ENCODE results near the gene SNX32. TPM values are rescaled to one million over a fixed set of nuclear protein-coding genes. Genes with fewer than 3 reads are reported as not detected.

SNX32 gene
- polyA plus RNA-seq, 2 of the 4 experiments (the other 2 are of a cell fraction), result 0.08 TPM; not detected in 1

- TF ChIP-seq HES2 (IDR thresholded peaks at IDR 0.05), result no peak
- no peak for TF ChIP-seq CHD4 (IDR thresholded peaks at IDR 0.05; ENCODE audit: borderline replicate concordance)
- TF ChIP-seq HOXB5 (CRISPR knock-in tag; IDR thresholded peaks at IDR 0.05), result no peak
- 0 out of 2 replicates have a peak, but pooled peaks have one; percentile 34 for TF ChIP-seq PBX3 (IDR thresholded peaks at IDR 0.05)
- TF ChIP-seq RNF2 (IDR thresholded peaks at IDR 0.05; ENCODE audit: borderline replicate concordance, low read depth), result no peak
- no peak for TF ChIP-seq CTCF (IDR thresholded peaks at IDR 0.05)
- no peak for TF ChIP-seq KDM5A (IDR thresholded peaks at IDR 0.05)
- TF ChIP-seq MAZ (IDR thresholded peaks at IDR 0.05; ENCODE audit: borderline replicate concordance, low read depth, low read length), result no peak
- no peak for TF ChIP-seq BHLHE40 (IDR thresholded peaks at IDR 0.05; ENCODE audit: low read depth, low read length)
- no peak for TF ChIP-seq HOXB13 (CRISPR knock-in tag; IDR thresholded peaks at IDR 0.05; ENCODE audit: low read depth)
- peak; percentile 36 to 50; a peak in 2 of 5 replicates for TF ChIP-seq JUN (IDR thresholded peaks at IDR 0.05)
- no peak for TF ChIP-seq ZFP36 (IDR thresholded peaks at IDR 0.05; ENCODE audit: borderline replicate concordance, partially characterized antibody)
- TF ChIP-seq ZSCAN20 (CRISPR knock-in tag; IDR thresholded peaks at IDR 0.05), result no peak
- TF ChIP-seq RCOR1 (IDR thresholded peaks at IDR 0.05; ENCODE audit: low read depth, low read length), result no peak
- no peak for TF ChIP-seq CBX2 (IDR thresholded peaks at IDR 0.05; ENCODE audit: borderline replicate concordance, low read depth)
- TF ChIP-seq HEYL (CRISPR knock-in tag; IDR thresholded peaks at IDR 0.05), result no peak
- no peak for TF ChIP-seq E2F6 (IDR thresholded peaks at IDR 0.05; ENCODE audit: borderline replicate concordance, low read depth)
- TF ChIP-seq BCL3 (IDR thresholded peaks at IDR 0.05), result no peak
- TF ChIP-seq ZC3H11A (IDR thresholded peaks at IDR 0.05), result no peak
- TF ChIP-seq PHF8 (IDR thresholded peaks at IDR 0.05; ENCODE audit: borderline replicate concordance, low read depth), result no peak
- TF ChIP-seq SREBF2 (IDR thresholded peaks at IDR 0.05), result no peak
These were observed 69.3 kb downstream of the SNX32 start (continued) for GRCh38 chr11:65903068-65903481.

Other genes starting within 250 kb of the SNX32 start
- gene KCNK7, start 238.2 kb upstream of the SNX32 start, polyA plus RNA-seq (2011; rRNA removed), result 0.11 and 0.13 TPM in 2 replicates
- 0.49 to 0.50 TPM (median 0.50 TPM) in 3 replicates for gene KCNK7, start 238.2 kb upstream of the SNX32 start, polyA plus RNA-seq (2017; fragmentation: RNase III; extraction: RNeasy Plus Mini Kit Qiagen cat#74134 plus additional on column Dnase treatment)
- 16.7 and 18.1 TPM in 2 replicates for gene MAP3K11, start 219.7 kb upstream of the SNX32 start, polyA plus RNA-seq (2011; rRNA removed)
- 30.9 to 34.9 TPM (median 34.5 TPM) in 3 replicates for gene MAP3K11, start 219.7 kb upstream of the SNX32 start, polyA plus RNA-seq (2017; fragmentation: RNase III; extraction: RNeasy Plus Mini Kit Qiagen cat#74134 plus additional on column Dnase treatment)
- 14.2 and 17.2 TPM in 2 replicates for gene PCNX3, start 218.2 kb upstream of the SNX32 start, polyA plus RNA-seq (2011; rRNA removed)
- gene PCNX3, start 218.2 kb upstream of the SNX32 start, polyA plus RNA-seq (2017; fragmentation: RNase III; extraction: RNeasy Plus Mini Kit Qiagen cat#74134 plus additional on column Dnase treatment), result 26.6 to 30.8 TPM (median 29.7 TPM) in 3 replicates
- gene SIPA1, start 195.9 kb upstream of the SNX32 start, polyA plus RNA-seq (2011; rRNA removed), result 9.9 and 10.4 TPM in 2 replicates
- gene SIPA1, start 195.9 kb upstream of the SNX32 start, polyA plus RNA-seq (2017; fragmentation: RNase III; extraction: RNeasy Plus Mini Kit Qiagen cat#74134 plus additional on column Dnase treatment), result 16.9 to 21.3 TPM (median 17.4 TPM) in 3 replicates
- 28.9 and 31.8 TPM in 2 replicates for gene RELA, start 171.0 kb upstream of the SNX32 start, polyA plus RNA-seq (2011; rRNA removed)
- 50.7 to 55.8 TPM (median 55.1 TPM) in 3 replicates for gene RELA, start 171.0 kb upstream of the SNX32 start, polyA plus RNA-seq (2017; fragmentation: RNase III; extraction: RNeasy Plus Mini Kit Qiagen cat#74134 plus additional on column Dnase treatment)
- 25.8 and 34.6 TPM in 2 replicates for gene KAT5, start 121.7 kb upstream of the SNX32 start, polyA plus RNA-seq (2011; rRNA removed)
- 39.8 to 44.7 TPM (median 41.2 TPM) in 3 replicates for gene KAT5, start 121.7 kb upstream of the SNX32 start, polyA plus RNA-seq (2017; fragmentation: RNase III; extraction: RNeasy Plus Mini Kit Qiagen cat#74134 plus additional on column Dnase treatment)
- 15.1 and 15.8 TPM in 2 replicates for gene RNASEH2C, start 113.2 kb upstream of the SNX32 start, polyA plus RNA-seq (2011; rRNA removed)
- 36.4 to 39.3 TPM (median 36.9 TPM) in 3 replicates for gene RNASEH2C, start 113.2 kb upstream of the SNX32 start, polyA plus RNA-seq (2017; fragmentation: RNase III; extraction: RNeasy Plus Mini Kit Qiagen cat#74134 plus additional on column Dnase treatment)
- gene AP5B1, start 53.0 kb upstream of the SNX32 start, polyA plus RNA-seq (2011; rRNA removed), result 5.2 and 5.8 TPM in 2 replicates
- 9.0 to 10.2 TPM (median 9.2 TPM) in 3 replicates for gene AP5B1, start 53.0 kb upstream of the SNX32 start, polyA plus RNA-seq (2017; fragmentation: RNase III; extraction: RNeasy Plus Mini Kit Qiagen cat#74134 plus additional on column Dnase treatment)
- not detected in 2 replicates for gene OVOL1, start 46.9 kb upstream of the SNX32 start, polyA plus RNA-seq (2011; rRNA removed)
- gene OVOL1, start 46.9 kb upstream of the SNX32 start, polyA plus RNA-seq (2017; fragmentation: RNase III; extraction: RNeasy Plus Mini Kit Qiagen cat#74134 plus additional on column Dnase treatment), result not detected in 3 replicates
- gene CFL1, start 24.2 kb downstream of the SNX32 start, polyA plus RNA-seq (2011; rRNA removed), result 1,346 and 1,591 TPM in 2 replicates
- 1,780 to 1,825 TPM (median 1,795 TPM) in 3 replicates for gene CFL1, start 24.2 kb downstream of the SNX32 start, polyA plus RNA-seq (2017; fragmentation: RNase III; extraction: RNeasy Plus Mini Kit Qiagen cat#74134 plus additional on column Dnase treatment)
- 27.8 and 30.5 TPM in 2 replicates for gene MUS81, start 26.5 kb downstream of the SNX32 start, polyA plus RNA-seq (2011; rRNA removed)
- gene MUS81, start 26.5 kb downstream of the SNX32 start, polyA plus RNA-seq (2017; fragmentation: RNase III; extraction: RNeasy Plus Mini Kit Qiagen cat#74134 plus additional on column Dnase treatment), result 33.4 to 34.9 TPM (median 34.2 TPM) in 3 replicates
- 0.89 and 1.3 TPM in 2 replicates for gene EFEMP2, start 38.8 kb downstream of the SNX32 start, polyA plus RNA-seq (2011; rRNA removed)
- 0.98 to 1.5 TPM (median 1.4 TPM) in 3 replicates for gene EFEMP2, start 38.8 kb downstream of the SNX32 start, polyA plus RNA-seq (2017; fragmentation: RNase III; extraction: RNeasy Plus Mini Kit Qiagen cat#74134 plus additional on column Dnase treatment)
- not detected in 2 replicates for gene CTSW, start 45.9 kb downstream of the SNX32 start, polyA plus RNA-seq (2011; rRNA removed)
- gene CTSW, start 45.9 kb downstream of the SNX32 start, polyA plus RNA-seq (2017; fragmentation: RNase III; extraction: RNeasy Plus Mini Kit Qiagen cat#74134 plus additional on column Dnase treatment), result not detected in 3 replicates
- gene FIBP, start 54.5 kb downstream of the SNX32 start, polyA plus RNA-seq (2011; rRNA removed), result 72.2 and 83.0 TPM in 2 replicates
- gene FIBP, start 54.5 kb downstream of the SNX32 start, polyA plus RNA-seq (2017; fragmentation: RNase III; extraction: RNeasy Plus Mini Kit Qiagen cat#74134 plus additional on column Dnase treatment), result 60.4 to 66.2 TPM (median 65.3 TPM) in 3 replicates
- gene CCDC85B, start 56.7 kb downstream of the SNX32 start, polyA plus RNA-seq (2011; rRNA removed), result 5.4 and 7.3 TPM in 2 replicates
- 24.3 to 35.2 TPM (median 27.5 TPM) in 3 replicates for gene CCDC85B, start 56.7 kb downstream of the SNX32 start, polyA plus RNA-seq (2017; fragmentation: RNase III; extraction: RNeasy Plus Mini Kit Qiagen cat#74134 plus additional on column Dnase treatment)
- gene FOSL1, start 66.4 kb downstream of the SNX32 start, polyA plus RNA-seq (2011; rRNA removed), result 6.7 and 9.6 TPM in 2 replicates
- 24.1 to 55.8 TPM (median 24.1 TPM) in 3 replicates for gene FOSL1, start 66.4 kb downstream of the SNX32 start, polyA plus RNA-seq (2017; fragmentation: RNase III; extraction: RNeasy Plus Mini Kit Qiagen cat#74134 plus additional on column Dnase treatment)
- gene C11orf68, start 85.1 kb downstream of the SNX32 start, polyA plus RNA-seq (2011; rRNA removed), result 10.6 and 17.2 TPM in 2 replicates
- 16.5 to 23.1 TPM (median 17.0 TPM) in 3 replicates for gene C11orf68, start 85.1 kb downstream of the SNX32 start, polyA plus RNA-seq (2017; fragmentation: RNase III; extraction: RNeasy Plus Mini Kit Qiagen cat#74134 plus additional on column Dnase treatment)
- 27.8 and 73.7 TPM in 2 replicates for gene DRAP1, start 85.5 kb downstream of the SNX32 start, polyA plus RNA-seq (2011; rRNA removed)
- 143 to 187 TPM (median 143 TPM) in 3 replicates for gene DRAP1, start 85.5 kb downstream of the SNX32 start, polyA plus RNA-seq (2017; fragmentation: RNase III; extraction: RNeasy Plus Mini Kit Qiagen cat#74134 plus additional on column Dnase treatment)
- gene TSGA10IP, start 111.5 kb downstream of the SNX32 start, polyA plus RNA-seq (2011; rRNA removed), result not detected in 2 replicates
- gene TSGA10IP, start 111.5 kb downstream of the SNX32 start, polyA plus RNA-seq (2017; fragmentation: RNase III; extraction: RNeasy Plus Mini Kit Qiagen cat#74134 plus additional on column Dnase treatment), result not detected in 3 replicates
- 15.1 and 22.0 TPM in 2 replicates for gene SART1, start 127.8 kb downstream of the SNX32 start, polyA plus RNA-seq (2011; rRNA removed)
- gene SART1, start 127.8 kb downstream of the SNX32 start, polyA plus RNA-seq (2017; fragmentation: RNase III; extraction: RNeasy Plus Mini Kit Qiagen cat#74134 plus additional on column Dnase treatment), result 52.8 to 62.8 TPM (median 53.8 TPM) in 3 replicates
- gene EIF1AD, start 168.2 kb downstream of the SNX32 start, polyA plus RNA-seq (2011; rRNA removed), result 38.6 and 42.0 TPM in 2 replicates
- gene EIF1AD, start 168.2 kb downstream of the SNX32 start, polyA plus RNA-seq (2017; fragmentation: RNase III; extraction: RNeasy Plus Mini Kit Qiagen cat#74134 plus additional on column Dnase treatment), result 39.8 to 44.6 TPM (median 41.0 TPM) in 3 replicates
- gene BANF1, start 168.5 kb downstream of the SNX32 start, polyA plus RNA-seq (2011; rRNA removed), result 385 and 399 TPM in 2 replicates
- 304 to 315 TPM (median 309 TPM) in 3 replicates for gene BANF1, start 168.5 kb downstream of the SNX32 start, polyA plus RNA-seq (2017; fragmentation: RNase III; extraction: RNeasy Plus Mini Kit Qiagen cat#74134 plus additional on column Dnase treatment)
- gene CST6, start 178.0 kb downstream of the SNX32 start, polyA plus RNA-seq (2011; rRNA removed), result not detected in 2 replicates
- gene CST6, start 178.0 kb downstream of the SNX32 start, polyA plus RNA-seq (2017; fragmentation: RNase III; extraction: RNeasy Plus Mini Kit Qiagen cat#74134 plus additional on column Dnase treatment), result not detected in 3 replicates
- 0.54 and 0.97 TPM in 2 replicates for gene CATSPER1, start 192.5 kb downstream of the SNX32 start, polyA plus RNA-seq (2011; rRNA removed)
- 0.46 to 0.75 TPM (median 0.70 TPM) in 3 replicates for gene CATSPER1, start 192.5 kb downstream of the SNX32 start, polyA plus RNA-seq (2017; fragmentation: RNase III; extraction: RNeasy Plus Mini Kit Qiagen cat#74134 plus additional on column Dnase treatment)
- gene GAL3ST3, start 215.2 kb downstream of the SNX32 start, polyA plus RNA-seq (2011; rRNA removed), result not detected in 2 replicates
- gene GAL3ST3, start 215.2 kb downstream of the SNX32 start, polyA plus RNA-seq (2017; fragmentation: RNase III; extraction: RNeasy Plus Mini Kit Qiagen cat#74134 plus additional on column Dnase treatment), result not detected in 3 replicates
- gene SF3B2, start 218.4 kb downstream of the SNX32 start, polyA plus RNA-seq (2011; rRNA removed), result 107 and 108 TPM in 2 replicates
- gene SF3B2, start 218.4 kb downstream of the SNX32 start, polyA plus RNA-seq (2017; fragmentation: RNase III; extraction: RNeasy Plus Mini Kit Qiagen cat#74134 plus additional on column Dnase treatment), result 169 to 184 TPM (median 182 TPM) in 3 replicates
- gene PACS1, start 236.3 kb downstream of the SNX32 start, polyA plus RNA-seq (2011; rRNA removed), result 48.2 and 71.7 TPM in 2 replicates
- gene PACS1, start 236.3 kb downstream of the SNX32 start, polyA plus RNA-seq (2017; fragmentation: RNase III; extraction: RNeasy Plus Mini Kit Qiagen cat#74134 plus additional on column Dnase treatment), result 49.4 to 64.0 TPM (median 59.1 TPM) in 3 replicates